BJ (cell line): ENCODE measurements around the gene MACROH2A1. TPM values are rescaled to one million over a fixed set of nuclear protein-coding genes. Genes with fewer than 3 reads are reported as not detected.

ENCODE experiments used
- CTCF ChIA-PET: fragments of 350-600 bp; formaldehyde crosslinking; extraction: SDS; loops from one replicate; lab custom pipeline; 2021; ENCODE audit warnings: antibody characterized with exemption, inconsistent platforms; lab: Yijun Ruan, JAX
- POLR2A ChIA-PET: fragments of 300-600 bp; sonication (Branson Sonifier 250); formaldehyde crosslinking; extraction: SDS; loops from one replicate; lab custom pipeline; 2021; ENCODE audit warnings: antibody characterized with exemption; lab: Charles Lee
- DNase-seq: peaks from one replicate; pipeline ENCODE4 v3.0.0-alpha.2; 2011; ENCODE audit warnings: low read depth
- H3K27me3 ChIP-seq: 2 replicates; pipeline ENCODE4 v1.6.0; 2011; ENCODE audit warnings: low read length; ENCODE audit not compliant: control insufficient read depth, insufficient read depth
- H3K36me3 ChIP-seq: 2 replicates; pipeline ENCODE4 v1.5.1; 2011; ENCODE audit warnings: low read length; ENCODE audit not compliant: control insufficient read depth, insufficient read depth
- H3K4me3 ChIP-seq: 2 replicates; pipeline ENCODE4 v1.5.1; 2011; ENCODE audit warnings: low read depth, mild to moderate bottlenecking, control low read depth, low read length
- CTCF ChIP-seq: IDR thresholded peaks from 2 replicates; pipeline ENCODE4 v1.5.1; 2011; ENCODE audit warnings: low read depth, mild to moderate bottlenecking, control low read depth, inconsistent platforms, low read length, moderate library complexity; ENCODE audit not compliant: insufficient read depth
- polyA plus RNA-seq: library from polyadenylated mRNA; depleted of rRNA; stranded (reverse); fragments of >200 nt; gene quantifications from 2 replicates; pipeline ENCODE4 v1.2.3, GENCODE V29; 2011

Gene MACROH2A1
- polyA plus RNA-seq, 1 experiment: 96.0 TPM

DNA sequence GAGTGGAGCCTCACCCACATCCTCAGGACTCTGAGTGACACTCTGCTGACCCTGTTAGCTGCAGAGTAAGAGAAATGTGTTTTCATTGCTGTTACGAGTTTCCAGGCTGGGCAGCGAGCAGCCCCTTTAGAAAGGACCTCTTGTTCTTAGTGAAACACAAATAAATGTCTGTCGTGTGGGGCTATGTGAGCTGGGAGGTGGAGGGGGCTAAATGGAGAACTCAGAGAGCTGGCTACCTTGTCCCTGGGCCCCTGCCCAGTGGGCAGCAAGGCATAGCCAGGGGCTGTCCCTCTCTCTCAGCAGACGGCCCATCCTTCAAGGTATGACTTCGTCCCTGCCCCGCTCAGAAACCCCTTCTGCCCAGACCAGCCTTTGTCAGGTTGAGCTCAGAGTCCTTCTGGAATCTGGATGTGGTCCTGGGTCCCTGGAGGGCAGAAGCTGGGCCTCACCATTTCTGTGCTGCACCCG lies 38.0 kb upstream of the MACROH2A1 start:
- Histone ChIP-seq H3K36me3 (no peaks in the 10 kb centered on the region), H3K27me3 (no peaks in the 10 kb centered on the region), H3K4me3 (no peak overlapping the region)
- TF ChIP-seq CTCF: no peak
- no peak for DNase-seq
- CTCF ChIA-PET: interaction anchor here (1.1 to 8.3 kb wide), 7 partner anchors 11 to 129 kb away, joined by 3 to 60 read pairs (median 4); no protein-coding TSS in a partner anchor
- POLR2A ChIA-PET: no interaction called here

DNA sequence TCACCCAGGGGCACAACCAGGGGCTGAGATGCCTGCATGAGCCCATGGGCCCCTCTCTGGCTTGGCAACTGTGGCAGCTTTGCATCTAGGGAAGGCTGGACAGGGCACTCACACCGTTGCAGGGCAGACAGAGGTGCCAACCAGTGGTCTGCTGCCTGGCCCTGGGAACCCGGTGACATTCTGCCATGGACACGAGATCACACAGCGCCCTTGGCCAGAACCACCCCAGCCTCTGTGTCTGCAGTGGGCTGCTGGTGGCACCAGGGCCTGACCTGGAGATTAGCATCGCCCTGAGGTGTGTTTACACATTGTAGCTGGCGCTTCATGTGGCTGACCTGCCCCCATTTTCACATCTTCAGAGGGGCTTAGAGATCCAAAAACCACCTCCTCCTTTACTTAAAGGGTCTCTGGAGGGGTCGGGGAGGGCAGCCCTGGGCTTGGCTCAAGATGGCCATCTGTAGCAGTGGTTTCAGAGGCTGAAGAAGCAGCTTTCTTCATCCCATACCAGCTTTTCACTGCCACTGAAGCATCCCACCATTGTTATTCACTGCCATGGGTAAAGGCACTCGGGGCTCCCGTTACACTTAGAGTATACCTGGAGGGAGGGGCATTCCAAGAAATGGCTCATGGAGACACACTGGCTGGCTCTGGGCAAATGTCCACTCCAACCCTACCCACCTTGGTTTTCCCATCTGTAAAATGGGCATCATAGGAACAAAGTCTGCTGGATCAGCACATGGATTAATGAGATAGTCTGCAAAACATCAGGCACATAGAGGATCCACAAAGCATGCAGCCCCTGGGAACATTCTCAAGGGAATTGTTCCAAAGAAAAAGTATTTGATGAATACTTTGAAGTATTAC lies 36.7 kb upstream of the MACROH2A1 start:
- no peak for TF ChIP-seq CTCF
- no peaks in the 10 kb centered on the region for H3K36me3 ChIP-seq
- ChIA-PET POLR2A (no interaction called here), CTCF (interaction anchor here (0.6 to 8.3 kb wide), 9 partner anchors 10 to 130 kb away, joined by 3 to 60 read pairs (median 5); no protein-coding TSS in a partner anchor)
- DNase-seq: no peak
- H3K27me3 ChIP-seq: no peaks in the 10 kb centered on the region
- no peak overlapping the region for H3K4me3 ChIP-seq

DNA sequence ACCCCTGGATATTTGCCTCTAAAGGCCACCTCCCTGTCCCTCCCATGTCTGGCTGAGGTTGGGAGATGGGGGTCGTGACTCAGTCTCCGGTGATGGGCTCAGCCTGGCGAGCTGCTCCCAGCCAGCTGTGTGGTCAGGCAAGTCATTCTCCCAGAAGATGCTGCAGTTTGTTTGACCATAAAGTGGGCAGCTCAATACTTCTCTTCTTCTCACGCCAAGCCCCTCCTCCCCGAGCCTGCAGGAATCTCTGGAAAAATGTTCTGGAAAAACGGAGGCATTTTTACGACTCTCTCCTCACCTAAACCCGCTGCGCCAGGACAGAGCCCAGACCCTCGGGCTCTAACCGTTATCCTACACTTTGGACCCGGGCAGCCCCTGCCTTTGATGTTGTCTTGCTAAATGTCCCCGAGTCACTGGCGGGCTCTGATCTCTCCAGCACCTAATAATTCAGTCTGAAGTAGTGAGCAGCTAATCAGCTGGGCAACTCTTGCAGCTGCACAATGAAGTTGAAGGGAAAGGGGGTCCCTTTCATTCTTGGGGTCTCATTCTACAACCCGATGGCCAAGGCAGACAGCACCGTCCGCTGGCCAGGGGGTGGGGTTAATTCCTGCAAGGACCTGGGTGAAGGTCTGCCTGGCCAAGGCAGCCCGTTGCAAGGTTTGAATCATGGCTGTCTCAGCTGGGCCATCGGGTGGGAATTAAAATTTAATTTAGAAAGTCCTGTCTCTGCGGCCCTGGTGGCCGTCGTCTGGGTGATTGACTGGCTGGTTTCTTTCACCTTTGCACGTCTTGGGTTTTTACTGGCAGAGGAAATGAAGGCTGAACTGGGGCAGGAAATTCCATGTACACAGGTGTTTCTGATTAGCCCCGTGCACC lies 35.8 kb upstream of the MACROH2A1 start:
- no peak overlapping the region for H3K4me3 ChIP-seq
- no peaks in the 10 kb centered on the region for H3K27me3 ChIP-seq
- peak; percentile 46 for DNase-seq
- ChIA-PET CTCF (interaction anchor here (0.6 to 8.3 kb wide), 5 partner anchors 9 to 117 kb away, joined by 3 to 60 read pairs (median 5); no protein-coding TSS in a partner anchor), POLR2A (no interaction called here)
- no peaks in the 10 kb centered on the region for H3K36me3 ChIP-seq
- TF ChIP-seq CTCF: no peak

GRCh38 chr5:135433681-135434426 lies 34.8 kb upstream of the MACROH2A1 start:
- Histone ChIP-seq H3K27me3 (no peaks in the 10 kb centered on the region), H3K36me3 (no peaks in the 10 kb centered on the region), H3K4me3 (no peak overlapping the region)
- ChIA-PET POLR2A (interaction anchor here (1.0 kb wide), 1 partner anchor 42 kb away, joined by 5 read pairs; no protein-coding TSS in a partner anchor), CTCF (interaction anchor here (0.7 to 8.3 kb wide), 2 partner anchors 8 to 56 kb away, joined by 3 to 60 read pairs; no protein-coding TSS in a partner anchor)
- 0 out of 2 replicates have a peak, but pooled peaks have one; percentile 6 for TF ChIP-seq CTCF
- DNase-seq: no peak
